Thyroid gland (tissue), 4 donors: ENCODE measurements around the gene TAS2R3.
"Not testable (repeated sequence)": the region's sequence is repeated elsewhere in the genome, so short reads cannot be mapped to it uniquely, and the experiment has no call there.

Experiments used
- CTCF ChIP-seq, 6 experiments: fragments of 200-600 bp in 3 of 6; fragments of 450-650 bp in 3 of 6; sonication (generic) in 3 of 6; IDR thresholded peaks; one replicate each; pipeline ENCODE4 v1.5.1; 2016 to 2019; ENCODE audit warnings: antibody characterized with exemption in 6 of 6, mild to moderate bottlenecking in 2 of 6, inconsistent platforms in 1 of 6, moderate library complexity in 1 of 6
- POLR2A ChIP-seq, 2 donors: fragments of 450-650 bp; IDR thresholded peaks; one replicate each; pipeline ENCODE4 v1.6.1; 2017; ENCODE audit warnings: antibody characterized with exemption in 2 of 2, mild to moderate bottlenecking in 2 of 2, moderate library complexity in 1 of 2

GRCh38 chr7:141751904-141752303, 12.0 kb upstream of the TAS2R3 start:
- not testable (repeated sequence) for TF ChIP-seq CTCF, POLR2A (IDR thresholded peaks at IDR 0.05)
